ENCODE data around the gene STOX2. TPM values are rescaled to one million over a fixed set of nuclear protein-coding genes. Genes with fewer than 3 reads are reported as not detected.

Gene STOX2
- total RNA-seq, 1 donor from 2014 or later = 11.6 TPM

DNA sequence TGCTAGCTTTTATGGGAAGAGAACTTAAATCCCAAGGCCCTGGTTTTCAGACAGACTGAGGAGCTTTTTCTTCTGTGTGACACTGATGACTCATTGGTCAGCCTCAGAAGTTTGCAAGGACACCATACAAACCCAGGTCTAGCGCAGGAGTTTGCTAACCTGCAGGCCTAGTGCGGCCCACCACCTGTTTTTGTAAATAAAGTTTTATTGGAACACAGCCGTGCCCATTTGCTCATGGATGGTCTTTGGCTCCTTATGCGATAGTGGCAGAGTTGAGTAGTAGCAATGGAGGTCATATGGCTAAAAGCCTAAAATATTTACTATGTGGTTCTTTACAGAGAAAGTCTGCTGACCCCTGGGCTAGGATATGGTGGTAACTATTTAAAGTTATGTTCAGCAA lies 98.3 kb downstream of the STOX2 start:
- H2AFZ ChIP-seq (replicated peaks) = no peak overlapping the region
- Mint-ChIP-seq H3K27me3 (ENCODE audit: insufficient read depth, low read depth) (peaks cover 2% of the 10 kb centered on the region), H3K4me3 (no peak overlapping the region), H3K36me3 (peaks cover 54% of the 10 kb centered on the region), H3K4me1 (no peaks in the 10 kb centered on the region), H3K27ac (no peak overlapping the region), H3K9me3 (peaks cover 2% of the 10 kb centered on the region)
- no peaks in the 10 kb centered on the region for H4K20me1 ChIP-seq (ENCODE audit: low read depth)
- no peaks in the 10 kb centered on the region for H3K4me1 ChIP-seq
- no peak overlapping the region for H3K4me3 ChIP-seq
- DNase-seq (ENCODE audit: low spot score) = no peak
- TF ChIP-seq EZH2phosphoT487 (IDR thresholded peaks at IDR 0.05) (no peak), EZH2 (IDR thresholded peaks at IDR 0.05) (no peak)
- TF ChIP-seq, protein P1, sequence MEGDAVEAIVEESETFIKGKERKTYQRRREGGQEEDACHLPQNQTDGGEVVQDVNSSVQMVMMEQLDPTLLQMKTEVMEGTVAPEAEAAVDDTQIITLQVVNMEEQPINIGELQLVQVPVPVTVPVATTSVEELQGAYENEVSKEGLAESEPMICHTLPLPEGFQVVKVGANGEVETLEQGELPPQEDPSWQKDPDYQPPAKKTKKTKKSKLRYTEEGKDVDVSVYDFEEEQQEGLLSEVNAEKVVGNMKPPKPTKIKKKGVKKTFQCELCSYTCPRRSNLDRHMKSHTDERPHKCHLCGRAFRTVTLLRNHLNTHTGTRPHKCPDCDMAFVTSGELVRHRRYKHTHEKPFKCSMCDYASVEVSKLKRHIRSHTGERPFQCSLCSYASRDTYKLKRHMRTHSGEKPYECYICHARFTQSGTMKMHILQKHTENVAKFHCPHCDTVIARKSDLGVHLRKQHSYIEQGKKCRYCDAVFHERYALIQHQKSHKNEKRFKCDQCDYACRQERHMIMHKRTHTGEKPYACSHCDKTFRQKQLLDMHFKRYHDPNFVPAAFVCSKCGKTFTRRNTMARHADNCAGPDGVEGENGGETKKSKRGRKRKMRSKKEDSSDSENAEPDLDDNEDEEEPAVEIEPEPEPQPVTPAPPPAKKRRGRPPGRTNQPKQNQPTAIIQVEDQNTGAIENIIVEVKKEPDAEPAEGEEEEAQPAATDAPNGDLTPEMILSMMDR (IDR thresholded peaks at IDR 0.05) = no peak
- no peaks in the 10 kb centered on the region for H3F3A ChIP-seq (ENCODE audit: low read depth)
- no peak overlapping the region for H3K9ac ChIP-seq
- H3K27ac ChIP-seq = no peak overlapping the region
- H3K79me2 ChIP-seq (ENCODE audit: low read depth) = no peaks in the 10 kb centered on the region
- no peak overlapping the region for H3K4me2 ChIP-seq
- H3K36me3 ChIP-seq = no peaks in the 10 kb centered on the region
- no peaks in the 10 kb centered on the region for H3K9me3 ChIP-seq (ENCODE audit: low read depth)
- H3K27me3 ChIP-seq = no peaks in the 10 kb centered on the region

DNA sequence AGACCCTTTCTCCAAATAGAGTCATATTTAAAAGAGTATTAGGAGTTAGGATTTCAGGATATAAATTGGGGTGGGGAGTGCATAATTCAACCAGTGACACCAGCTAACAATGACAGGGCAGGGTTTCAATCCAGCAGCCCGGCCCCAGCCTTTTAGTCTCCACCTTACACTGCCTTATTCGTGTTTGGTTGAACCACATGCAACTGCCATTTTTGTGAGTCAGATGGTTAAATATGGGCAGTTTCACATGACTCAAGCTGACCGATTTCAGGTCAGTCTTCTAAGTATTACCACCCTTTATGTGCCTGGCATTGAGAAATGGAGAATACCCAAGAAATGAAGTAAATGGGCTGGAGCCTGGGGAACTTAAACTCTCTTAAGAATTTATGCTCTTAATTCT lies 102.8 kb downstream of the STOX2 start:
- Mint-ChIP-seq H3K4me1 (peaks cover 3% of the 10 kb centered on the region), H3K4me3 (no peak overlapping the region), H3K27me3 (ENCODE audit: insufficient read depth, low read depth) (peaks cover 2% of the 10 kb centered on the region), H3K27ac (no peak overlapping the region), H3K36me3 (peaks cover 61% of the 10 kb centered on the region), H3K9me3 (peaks cover 5% of the 10 kb centered on the region)
- no peak overlapping the region for H3K4me3 ChIP-seq
- H3K27ac ChIP-seq = no peak overlapping the region
- no peak overlapping the region for H3K4me2 ChIP-seq
- no peak for DNase-seq (ENCODE audit: low spot score)
- H3F3A ChIP-seq (ENCODE audit: low read depth) = no peaks in the 10 kb centered on the region
- H2AFZ ChIP-seq (replicated peaks) = no peak overlapping the region
- no peaks in the 10 kb centered on the region for H3K9me3 ChIP-seq (ENCODE audit: low read depth)
- H3K9ac ChIP-seq = no peak overlapping the region
- no peaks in the 10 kb centered on the region for H3K36me3 ChIP-seq
- TF ChIP-seq, protein P1 (IDR thresholded peaks at IDR 0.05) = no peak
- TF ChIP-seq EZH2phosphoT487 (IDR thresholded peaks at IDR 0.05) (no peak), EZH2 (IDR thresholded peaks at IDR 0.05) (no peak)
- H3K27me3 ChIP-seq = no peaks in the 10 kb centered on the region
- H3K79me2 ChIP-seq (ENCODE audit: low read depth) = no peaks in the 10 kb centered on the region
- no peaks in the 10 kb centered on the region for H4K20me1 ChIP-seq (ENCODE audit: low read depth)
- H3K4me1 ChIP-seq = no peaks in the 10 kb centered on the region

DNA sequence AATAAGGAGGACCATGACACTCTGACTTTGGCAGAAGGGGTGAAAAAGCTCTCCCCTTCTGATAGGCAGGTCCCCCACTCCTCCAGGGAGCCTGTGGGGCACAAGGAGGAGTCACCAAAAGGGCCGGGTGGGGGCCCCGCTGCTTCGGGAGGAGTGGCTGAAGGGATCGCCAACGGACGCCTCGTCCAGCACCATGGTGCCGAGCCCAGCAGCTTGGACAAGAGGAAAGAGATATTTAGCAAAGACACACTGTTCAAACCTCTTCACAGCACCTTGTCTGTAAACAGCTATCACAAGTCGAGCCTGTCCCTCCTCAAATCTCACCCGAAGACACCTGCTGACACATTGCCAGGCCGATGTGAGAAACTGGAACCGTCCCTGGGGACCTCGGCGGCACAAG lies 105.6 kb downstream of the STOX2 start:
- TF ChIP-seq EZH2 (IDR thresholded peaks at IDR 0.05) = no peak
- no peak for TF ChIP-seq EZH2phosphoT487 (IDR thresholded peaks at IDR 0.05)
- TF ChIP-seq, protein P1 (IDR thresholded peaks at IDR 0.05) = no peak
- Histone ChIP-seq H4K20me1 (ENCODE audit: low read depth) (peaks cover 4% of the 10 kb centered on the region), H3F3A (ENCODE audit: low read depth) (no peaks in the 10 kb centered on the region), H3K4me2 (no peak overlapping the region), H3K4me3 (no peak overlapping the region), H3K36me3 (no peaks in the 10 kb centered on the region), H3K27me3 (no peaks in the 10 kb centered on the region), H3K79me2 (ENCODE audit: low read depth) (no peaks in the 10 kb centered on the region), H2AFZ (replicated peaks) (no peak overlapping the region), H3K27ac (no peak overlapping the region), H3K9me3 (ENCODE audit: low read depth) (no peaks in the 10 kb centered on the region), H3K4me1 (no peaks in the 10 kb centered on the region), H3K9ac (no peak overlapping the region)
- H3K27me3 Mint-ChIP-seq (ENCODE audit: insufficient read depth, low read depth) = peaks cover 2% of the 10 kb centered on the region
- no peak overlapping the region for H3K27ac Mint-ChIP-seq
- H3K9me3 Mint-ChIP-seq = peaks cover 5% of the 10 kb centered on the region
- H3K4me1 Mint-ChIP-seq = peaks cover 8% of the 10 kb centered on the region
- peaks cover 51% of the 10 kb centered on the region for H3K36me3 Mint-ChIP-seq
- no peak for DNase-seq (ENCODE audit: low spot score)
- no peak overlapping the region for H3K4me3 Mint-ChIP-seq

Data from neural progenitor cell (in vitro differentiated cells).